ENCODE results near the gene PRKCE. TPM values are rescaled to one million over a fixed set of nuclear protein-coding genes. Genes with fewer than 3 reads are reported as not detected.

Gene PRKCE
- total and polyA plus RNA-seq, 2 experiments from 2014 or later, result 0.94 to 1.2 TPM

GRCh38 chr2:46227674-46228289 lies 576.3 kb downstream of the PRKCE start:
- Histone ChIP-seq H3K4me1 (ENCODE audit: insufficient read depth) (peaks cover 21% of the 10 kb centered on the region), H2AFZ (no peak overlapping the region), H3F3A (replicated peaks; ENCODE audit: low read depth) (no peaks in the 10 kb centered on the region), H3K9me2 (ENCODE audit: insufficient read depth) (peaks cover 14% of the 10 kb centered on the region; the same call in 1 of the 2 replicates), H3K27ac (ENCODE audit: low read depth) (no peak overlapping the region), H3K36me3 (ENCODE audit: insufficient read depth) (no peaks in the 10 kb centered on the region), H3K27me3 (ENCODE audit: insufficient read depth) (no peaks in the 10 kb centered on the region), H3K79me2 (replicated peaks; ENCODE audit: insufficient read depth) (no peaks in the 10 kb centered on the region), H3K4me3 (no peak overlapping the region), H3K4me2 (no peak overlapping the region), H4K20me1 (replicated peaks; ENCODE audit: insufficient read depth) (no peaks in the 10 kb centered on the region)
- Mint-ChIP-seq H3K27ac (no peak overlapping the region), H3K9me3 (peaks cover 3% of the 10 kb centered on the region; the same call in 2 of the 3 replicates), H3K27me3 (ENCODE audit: insufficient read depth, low read depth, poor library complexity) (peaks cover 8% of the 10 kb centered on the region), H3K36me3 (ENCODE audit: low read depth) (no peaks in the 10 kb centered on the region; the same call in 2 of the 3 replicates), H3K4me1 (peaks cover 44% of the 10 kb centered on the region), H3K4me3 (no peak overlapping the region)
- ATAC-seq, result no peak
- no peak for DNase-seq (ENCODE audit: low spot score)
- TF ChIP-seq STAT1 (IDR thresholded peaks at IDR 0.05; ENCODE audit: unreplicated experiment), result no peak
- no peak for TF ChIP-seq ETS1 (IDR thresholded peaks at IDR 0.05)
- TF ChIP-seq NANOG (IDR thresholded peaks at IDR 0.05; ENCODE audit: borderline replicate concordance), result no peak
- no peak for TF ChIP-seq EZH2phosphoT487 (IDR thresholded peaks at IDR 0.05; ENCODE audit: unreplicated experiment)
- no peak for TF ChIP-seq JUNB (IDR thresholded peaks at IDR 0.05; ENCODE audit: unreplicated experiment)
- no peak for TF ChIP-seq ZNF114 (CRISPR knock-in tag; IDR thresholded peaks at IDR 0.05)
- TF ChIP-seq REST (IDR thresholded peaks at IDR 0.05; ENCODE audit: unreplicated experiment), result no peak
- TF ChIP-seq ZNF462 (CRISPR knock-in tag; IDR thresholded peaks at IDR 0.05), result no peak
- no peak for TF ChIP-seq CREB1 (CRISPR knock-in tag; IDR thresholded peaks at IDR 0.05; ENCODE audit: low read depth)
- TF ChIP-seq ZNF331 (CRISPR knock-in tag; IDR thresholded peaks at IDR 0.05; ENCODE audit: low read depth), result no peak
- no peak for TF ChIP-seq POLR2AphosphoS5 (IDR thresholded peaks at IDR 0.05; ENCODE audit: low read depth)
- TF ChIP-seq CTCF (conservative IDR thresholded peaks at IDR 0.05; ENCODE audit: low read depth in 2 of 2), result no peak
- no peak for TF ChIP-seq EZH2 (IDR thresholded peaks at IDR 0.05; ENCODE audit: low read depth, unreplicated experiment)
